Germinal center (tissue), 1 donor: ENCODE data around the gene MTHFS.
"Not testable (repeated sequence)": the region's sequence is repeated elsewhere in the genome, so short reads cannot be mapped to it uniquely, and the experiment has no call there.

Experiments used
- DNase-seq: peaks from one replicate; pipeline ENCODE4 v3.0.0; 2012; ENCODE audit warnings: mixed read lengths, low spot score

Gene MTHFS

DNA sequence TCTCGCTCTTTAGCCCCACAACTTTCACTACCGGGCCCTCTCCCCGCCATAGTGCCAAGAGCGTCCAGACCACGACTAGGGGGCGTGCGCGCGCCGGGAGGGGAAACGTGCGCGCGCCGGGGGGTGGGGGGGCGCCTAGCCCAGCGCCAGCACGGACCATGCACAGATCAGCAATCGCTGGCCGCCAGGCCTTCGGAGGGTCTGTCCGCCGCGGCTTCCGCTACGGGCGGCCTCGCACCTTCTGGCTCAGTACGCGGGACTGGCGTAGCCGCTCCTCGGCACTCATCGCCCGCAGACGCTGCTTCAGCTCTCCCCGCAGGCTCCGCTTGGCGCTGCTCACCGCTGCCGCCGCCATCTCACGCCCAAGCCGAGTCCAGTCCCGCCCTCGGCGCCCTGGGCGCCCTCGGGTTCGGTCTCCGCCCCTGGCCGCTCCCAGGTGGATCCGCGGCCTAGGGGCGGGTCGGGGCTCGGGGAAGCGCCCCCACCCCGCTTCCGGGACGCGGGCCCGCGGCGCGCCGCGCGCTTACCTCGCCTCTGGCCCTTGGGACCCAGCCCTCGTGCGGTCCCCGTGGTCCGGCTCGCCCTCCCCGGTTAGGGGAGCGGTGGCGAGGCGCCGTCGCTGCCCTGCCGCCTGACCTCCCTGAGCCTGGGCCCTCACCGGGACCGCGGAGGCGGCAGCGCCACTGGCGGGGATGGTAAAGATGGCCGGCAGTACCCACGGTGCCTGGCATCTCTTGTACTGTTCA, at the start of gene MTHFS:
TSS of gene MTHFS (minus strand) at position 381 of the 746 bp plus-strand sequence. CDS start at position 355, 26 bp downstream.
- peak; percentile 78 for DNase-seq

DNA sequence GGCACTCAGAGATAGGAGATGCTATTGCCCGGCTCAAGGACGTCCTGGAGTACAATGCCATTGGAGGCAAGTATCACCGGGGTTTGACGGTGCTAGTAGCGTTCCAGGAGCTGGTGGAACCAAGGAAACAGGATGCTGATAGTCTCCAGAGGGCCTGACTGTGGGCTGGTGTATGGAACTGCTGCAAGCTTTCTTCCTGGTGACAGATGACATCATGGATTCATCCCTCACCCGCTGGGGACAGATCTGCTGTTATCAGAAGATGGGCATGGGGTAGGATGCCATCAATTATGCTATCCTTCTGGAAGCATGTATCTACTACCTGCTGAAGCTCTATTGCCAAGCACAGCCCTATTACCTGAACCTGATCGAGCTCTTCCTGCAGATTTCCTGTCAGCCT, 47.8 kb upstream of the MTHFS start:
- no peak for DNase-seq

DNA sequence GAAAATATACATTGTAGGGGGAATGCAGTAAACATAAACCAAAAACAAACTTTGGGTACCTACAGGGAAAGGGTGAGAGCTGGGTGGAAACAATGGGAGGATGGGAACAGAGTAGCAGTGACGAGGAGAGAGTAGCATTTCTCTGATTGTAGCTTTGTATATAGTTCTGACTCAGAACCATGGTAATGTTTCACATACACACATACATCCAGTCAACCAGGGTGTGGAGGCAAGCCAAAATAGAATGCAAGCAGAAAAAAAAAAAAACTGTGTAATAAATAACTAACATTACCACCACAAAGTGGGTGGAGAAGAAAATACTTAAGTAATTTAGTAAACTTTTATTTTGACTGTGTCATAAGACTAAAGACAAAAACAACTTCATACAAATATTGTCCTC, 47.0 kb upstream of the MTHFS start:
- no peak for DNase-seq

DNA sequence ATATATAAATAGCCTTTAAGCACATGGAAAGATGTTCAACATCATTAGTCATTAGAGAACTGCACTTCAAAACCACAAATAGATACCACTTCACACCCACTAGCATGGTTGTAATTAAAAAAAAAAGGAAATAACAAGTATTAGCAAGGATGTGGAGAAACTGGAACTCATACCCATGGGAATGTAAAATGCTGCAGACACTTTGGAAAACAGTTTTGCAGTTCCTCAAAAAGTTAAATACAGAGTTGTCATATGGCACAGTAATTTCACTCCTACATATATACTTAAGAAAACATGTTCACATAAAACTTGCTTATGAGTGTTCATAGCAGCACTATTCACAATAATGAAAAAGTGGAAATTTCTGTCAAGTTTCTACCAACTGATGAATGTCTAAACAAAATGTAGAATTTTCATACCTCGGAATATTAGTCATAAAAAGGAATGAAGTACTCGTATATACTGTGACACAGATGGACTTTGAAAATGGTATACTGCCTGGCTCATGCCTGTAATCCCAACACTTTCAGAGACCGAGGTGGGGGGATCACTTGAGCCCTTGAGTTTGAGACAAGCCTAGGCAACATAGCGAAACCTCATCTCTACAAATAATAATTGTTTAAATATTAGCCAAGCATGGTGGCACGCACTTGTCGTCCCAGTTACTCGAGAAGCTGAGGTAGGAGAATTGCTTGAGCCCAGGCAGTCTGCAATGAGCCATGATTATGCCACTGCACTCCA, 46.1 kb upstream of the MTHFS start:
- no peak for DNase-seq

DNA sequence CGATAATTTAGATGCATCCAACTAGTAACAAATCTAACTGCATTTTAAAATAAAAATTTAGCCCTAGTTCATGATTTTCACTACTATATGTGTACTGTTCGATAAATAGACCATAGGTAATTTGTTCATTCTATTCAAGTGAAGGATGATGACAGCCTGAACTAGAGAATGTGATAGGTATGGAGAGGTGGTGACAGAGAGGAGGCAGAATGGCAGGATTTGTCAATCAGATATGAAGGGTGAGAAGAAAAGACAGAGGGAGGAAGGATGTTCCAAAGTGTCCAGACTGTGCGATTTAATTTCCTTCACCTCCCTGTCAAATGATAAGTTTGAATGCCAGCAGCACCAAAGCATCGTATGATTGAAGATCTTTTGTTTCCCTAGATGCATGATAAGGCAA, 42.6 kb upstream of the MTHFS start:
- DNase-seq: no peak

DNA sequence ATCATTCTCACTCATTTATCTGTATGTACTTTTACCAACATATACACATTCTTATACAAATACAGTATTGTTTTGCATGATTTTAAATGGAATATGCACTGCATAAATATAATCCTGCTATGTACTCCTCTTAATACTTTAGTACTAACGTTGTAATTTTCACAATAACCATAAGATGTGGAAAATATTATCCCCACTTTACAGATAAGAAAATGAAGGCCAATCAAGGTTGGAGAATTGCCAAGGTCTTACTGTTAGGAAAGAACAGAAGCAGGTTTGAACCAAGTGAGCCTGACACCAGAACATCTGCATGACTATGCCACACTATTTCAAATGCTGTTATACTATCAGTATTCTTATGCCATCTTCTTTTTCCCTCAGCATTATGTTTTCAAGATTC, 41.3 kb upstream of the MTHFS start:
- DNase-seq: no peak

DNA sequence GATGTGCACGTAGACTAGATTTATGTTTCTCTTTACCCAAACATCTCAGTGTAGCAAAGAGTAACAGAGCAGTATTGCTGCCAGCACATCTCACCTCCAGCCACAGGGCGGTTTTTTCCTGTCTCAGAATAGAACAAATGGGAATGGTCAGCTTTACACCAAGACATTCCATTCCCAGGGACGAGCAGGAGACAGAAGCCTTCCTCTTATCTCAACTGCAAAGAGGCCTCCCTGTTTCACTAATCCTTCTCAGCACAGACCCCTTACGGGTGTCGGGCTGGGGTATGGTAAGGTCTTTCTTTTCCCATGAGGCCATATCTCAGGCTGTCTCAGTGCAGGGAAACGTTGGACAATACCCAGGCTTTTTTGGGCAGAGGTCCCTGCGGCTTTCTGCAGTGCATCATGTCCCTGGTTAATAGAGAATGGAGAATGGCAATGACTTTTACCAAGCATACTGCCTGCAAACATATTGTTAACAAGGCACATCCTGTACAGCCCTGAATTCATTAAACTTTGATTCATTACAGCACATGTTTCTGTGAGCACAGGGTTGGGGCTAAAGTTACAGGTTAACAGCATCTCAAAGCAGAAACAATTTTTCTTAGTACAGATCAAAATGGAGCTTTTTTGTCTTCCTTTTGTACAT, 38.9 kb upstream of the MTHFS start:
- DNase-seq: not testable (repeated sequence)

DNA sequence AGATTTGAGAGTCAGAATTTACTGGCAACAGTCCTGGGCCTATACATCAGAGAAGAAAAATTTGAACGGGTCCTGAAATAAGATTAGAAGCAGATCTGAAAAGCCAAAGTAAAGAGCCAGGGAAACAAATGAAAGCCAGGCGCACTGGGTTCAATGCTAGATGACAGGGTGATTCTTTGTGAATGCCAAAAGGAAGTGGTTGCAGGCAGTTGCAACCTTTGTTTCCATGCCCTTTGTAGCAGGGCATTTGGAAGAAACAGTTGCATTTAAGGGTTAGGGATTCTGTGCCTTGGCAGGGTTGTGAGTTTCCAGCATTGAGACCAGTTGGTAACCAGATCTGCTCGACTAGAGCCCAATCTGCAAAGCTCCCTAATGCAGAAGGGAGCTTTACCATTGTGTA, 36.4 kb upstream of the MTHFS start:
- no peak for DNase-seq

DNA sequence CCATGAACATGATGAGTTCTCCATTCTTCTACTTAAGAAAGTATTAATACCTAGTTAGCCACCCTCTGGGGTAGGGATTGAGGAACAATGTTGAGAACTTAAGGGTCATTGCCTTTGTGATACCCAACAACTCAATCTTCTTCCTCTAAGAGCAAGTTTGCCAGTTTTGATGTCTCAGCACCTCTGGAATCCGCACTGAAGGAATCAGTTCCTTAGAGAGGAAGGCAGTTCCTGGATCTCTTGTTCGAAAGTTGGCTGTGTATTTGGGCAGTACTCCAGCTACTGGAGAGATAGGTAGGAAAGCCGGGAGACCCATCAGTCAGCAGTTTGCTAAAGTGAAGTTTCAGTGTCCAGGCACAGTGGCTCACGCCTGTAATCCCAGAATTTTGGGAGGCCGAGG, 35.6 kb upstream of the MTHFS start:
- no peak for DNase-seq

DNA sequence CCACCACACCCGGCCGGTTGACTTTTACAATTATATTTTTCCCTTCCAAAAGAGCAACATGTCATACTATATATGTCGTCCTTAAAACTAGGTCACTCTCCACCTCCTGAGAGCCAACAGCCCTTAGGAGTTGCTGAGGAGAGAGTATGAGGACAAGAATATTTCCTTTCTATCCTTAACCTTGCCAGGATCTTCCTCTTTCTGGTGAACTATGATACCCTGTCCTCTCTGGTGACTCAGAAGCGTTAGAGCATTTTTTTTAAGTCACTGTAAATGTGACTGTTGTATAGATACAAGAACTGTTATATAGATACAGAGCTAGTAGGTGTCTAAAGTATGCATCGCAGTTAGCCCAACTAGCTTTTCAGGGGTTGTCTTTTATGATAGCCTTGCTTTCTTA, 33.7 kb upstream of the MTHFS start:
- no peak for DNase-seq

DNA sequence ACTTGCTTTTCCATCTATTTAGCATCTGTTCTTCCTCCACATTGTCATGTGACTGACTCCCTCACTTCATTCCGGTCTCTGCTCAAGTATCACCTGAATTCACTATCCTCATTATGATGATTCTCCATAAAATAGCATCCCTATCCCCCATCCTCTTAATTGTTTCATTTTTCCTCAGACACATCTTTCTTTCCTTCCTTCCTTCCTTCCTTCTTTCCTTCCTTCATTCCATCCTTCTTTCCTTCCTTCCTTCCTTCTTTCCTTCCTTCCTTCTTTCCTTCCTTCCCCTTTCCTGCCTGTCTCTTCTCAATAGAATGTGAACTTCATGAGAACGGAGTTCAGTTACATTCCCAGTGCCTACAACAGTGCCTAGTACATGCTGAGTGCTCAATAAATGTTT, 32.6 kb upstream of the MTHFS start:
- no peak for DNase-seq

DNA sequence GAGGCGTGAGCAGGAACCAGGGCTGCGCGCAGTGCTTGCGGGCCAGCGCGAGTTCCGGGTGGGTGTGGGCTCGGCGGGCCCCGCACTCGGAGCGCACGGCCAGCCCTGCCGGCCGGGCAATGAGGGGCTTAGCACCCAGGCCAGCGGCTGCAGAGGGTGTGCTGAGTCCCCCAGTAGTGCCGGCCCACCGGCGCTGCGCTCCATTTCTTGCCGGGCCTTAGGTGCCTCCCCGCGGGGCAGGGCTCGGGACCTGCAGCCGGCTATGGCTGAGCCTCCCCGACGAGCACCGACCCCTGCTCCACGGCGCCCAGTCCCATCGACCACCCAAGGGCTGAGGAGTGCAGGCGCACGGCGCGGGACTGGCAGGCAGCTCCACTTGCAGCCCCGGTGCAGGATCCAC, 29.3 kb upstream of the MTHFS start:
- not testable (repeated sequence) for DNase-seq

DNA sequence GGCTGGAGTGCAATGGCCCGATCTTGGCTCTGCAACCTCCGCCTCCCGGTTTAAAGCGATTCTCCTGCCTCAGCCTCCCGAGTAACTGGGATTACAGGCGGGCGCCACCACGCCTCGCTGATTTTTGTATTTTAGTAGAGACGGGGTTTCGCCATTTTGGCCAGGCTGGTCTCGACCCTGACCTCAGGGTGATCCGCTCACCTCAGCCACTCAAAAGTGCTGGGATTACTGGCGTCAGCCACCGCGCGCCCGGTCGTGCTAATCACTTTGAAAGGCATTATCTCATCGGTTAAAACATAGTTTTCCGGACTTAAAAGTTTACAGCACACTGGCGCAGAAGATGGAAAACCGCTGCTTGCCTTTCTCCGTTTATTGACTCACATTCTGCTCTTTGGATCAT, 27.6 kb upstream of the MTHFS start:
- no peak for DNase-seq

DNA sequence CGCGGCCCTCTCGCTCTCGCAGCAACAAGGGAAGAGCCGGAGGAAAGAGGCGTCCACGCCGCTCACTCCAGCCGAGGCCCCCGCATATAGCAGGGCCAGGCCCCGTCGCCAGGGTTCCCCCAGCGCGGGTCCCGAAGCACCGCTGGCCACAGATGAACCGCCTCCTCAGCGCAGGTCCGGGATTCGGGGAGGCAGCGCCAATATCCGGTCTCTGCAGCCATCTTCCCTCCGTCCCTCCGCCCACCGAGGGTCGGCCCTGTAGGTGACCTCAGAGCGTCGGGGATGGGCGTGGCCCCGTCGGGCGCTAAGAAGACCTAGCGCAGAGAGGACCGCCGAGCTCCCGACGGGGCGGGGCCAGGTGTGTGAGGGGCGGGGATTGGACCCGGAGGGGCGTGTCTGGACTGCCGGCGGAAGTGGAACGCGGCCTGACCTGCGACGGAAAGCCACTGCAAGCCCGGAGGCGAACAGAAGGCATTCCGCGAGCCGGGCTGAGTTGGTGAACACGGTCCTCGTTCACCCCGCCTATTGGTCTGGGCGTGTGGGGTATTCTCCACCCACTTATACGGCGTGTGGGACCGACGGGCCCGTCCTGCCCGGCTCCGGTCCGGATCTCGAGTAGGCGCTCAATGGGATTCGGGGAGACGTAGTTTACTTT, 26.8 kb upstream of the MTHFS start:
- DNase-seq: peak; percentile 97

DNA sequence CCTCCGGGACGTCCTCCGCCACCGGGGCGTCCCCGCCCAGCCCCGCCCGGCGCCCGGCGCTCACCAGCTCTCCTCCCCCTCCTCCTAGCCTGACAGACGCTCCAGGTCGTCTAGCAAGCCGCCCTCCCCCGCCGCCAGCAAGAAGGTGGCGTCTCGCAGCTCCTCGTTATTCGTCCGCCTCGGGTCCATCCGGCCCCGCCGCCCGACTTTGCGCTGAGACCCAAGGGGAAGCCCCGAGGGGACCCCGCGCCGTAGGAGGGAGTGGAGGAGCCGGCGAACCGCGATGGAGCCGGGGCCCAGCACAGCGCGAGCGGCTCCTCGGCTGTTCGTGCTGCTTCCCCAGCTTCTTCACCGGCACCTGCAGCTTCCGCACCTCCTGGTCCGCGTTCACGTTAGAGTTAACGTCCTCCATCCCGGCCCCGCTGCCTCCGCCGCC, 26.3 kb upstream of the MTHFS start:
- DNase-seq: peak; percentile 71

DNA sequence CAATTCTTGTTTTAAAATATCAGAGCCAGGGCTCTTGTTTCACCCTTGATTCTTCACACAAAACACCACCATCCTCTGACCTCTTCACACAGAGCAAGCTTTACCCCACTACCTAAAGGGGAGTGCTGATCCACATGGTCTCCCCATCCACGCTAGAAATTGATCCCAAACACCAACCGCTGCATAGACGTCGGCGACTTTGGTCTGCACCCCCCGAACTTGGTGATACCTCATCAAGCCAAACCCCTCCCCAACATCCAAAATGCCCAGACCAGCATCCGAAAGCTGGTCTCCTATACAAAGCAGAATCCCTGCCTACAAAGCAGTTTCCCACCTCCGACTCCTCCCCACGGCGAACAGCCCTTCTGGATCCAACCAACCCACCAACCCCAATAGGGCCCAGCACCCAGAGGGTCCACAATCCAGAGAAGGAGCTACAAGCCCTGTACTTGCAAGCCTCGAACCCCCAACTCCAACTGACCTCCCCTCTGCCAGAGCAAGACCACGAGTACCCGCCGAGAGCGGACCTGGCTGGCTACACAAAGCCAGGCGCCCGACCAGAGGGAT, 25.8 kb upstream of the MTHFS start:
- no peak for DNase-seq

DNA sequence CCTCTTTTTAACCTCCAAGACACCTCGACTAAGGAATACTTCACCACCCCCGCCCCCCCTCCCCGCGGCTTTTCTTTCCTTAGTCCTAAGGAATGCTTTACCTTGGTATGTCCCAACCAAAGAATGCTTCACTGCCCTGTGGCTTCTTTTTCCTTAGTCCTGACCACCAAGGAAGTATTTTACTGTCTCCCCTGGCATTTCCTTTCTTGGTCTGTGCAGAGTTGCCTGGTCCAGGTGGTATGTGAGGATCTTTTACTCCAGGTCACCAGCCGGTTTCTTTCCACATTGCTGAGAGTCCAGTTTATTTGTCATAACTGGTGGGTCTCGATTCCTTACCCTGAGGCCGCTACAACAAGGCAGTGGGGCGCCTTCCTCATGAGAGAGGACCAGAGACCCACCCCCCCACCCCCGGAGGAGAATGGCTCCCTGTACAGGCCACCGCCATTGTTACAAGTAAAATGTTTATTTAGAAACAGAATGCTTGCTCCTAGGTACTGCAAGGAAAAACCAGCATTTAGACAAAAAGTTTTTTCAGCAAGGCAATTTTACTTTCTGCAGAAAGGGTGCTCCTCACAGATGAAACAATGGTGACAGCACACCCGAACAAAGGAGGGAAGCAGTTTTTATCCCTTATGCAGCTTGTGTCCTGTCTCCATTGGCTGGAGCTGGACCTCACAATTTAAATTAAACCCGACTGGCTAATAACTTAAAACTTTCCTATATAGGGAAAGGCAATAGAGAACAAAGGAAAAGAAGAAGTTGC, 23.1 kb upstream of the MTHFS start:
- DNase-seq: no peak

DNA sequence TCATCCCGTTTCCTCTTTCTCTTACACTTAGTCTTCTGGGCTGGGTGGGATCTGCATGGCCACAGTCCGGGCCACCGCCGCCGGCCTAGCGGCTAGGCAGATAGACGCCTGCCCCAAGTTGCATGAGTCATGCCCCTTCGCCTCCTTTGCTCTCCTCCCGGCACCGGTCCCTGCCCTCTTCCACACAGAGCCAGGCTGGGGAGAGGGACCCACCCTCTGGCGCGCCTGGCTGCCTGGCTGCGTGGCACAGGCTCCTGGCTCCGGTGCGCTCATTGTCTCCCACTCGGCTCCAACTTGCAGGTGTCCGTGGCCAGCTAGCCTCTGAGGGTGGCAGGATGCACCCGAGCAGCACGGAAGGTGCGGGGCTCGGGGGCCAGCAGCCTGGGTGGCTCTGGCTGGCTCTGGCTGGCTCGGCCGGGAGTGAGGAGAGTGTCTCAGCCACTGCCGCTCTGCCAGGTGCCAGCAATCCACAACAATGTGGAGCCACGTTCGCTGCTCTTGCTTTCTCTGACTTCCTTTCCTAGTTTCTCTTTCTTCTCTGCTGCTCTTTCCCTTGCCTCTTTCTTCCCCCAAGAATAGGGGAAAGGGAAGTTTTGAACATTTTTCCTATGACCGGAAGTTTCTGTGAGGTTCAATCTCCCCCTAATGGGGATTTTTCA, 22.4 kb upstream of the MTHFS start:
- DNase-seq: no peak

DNA sequence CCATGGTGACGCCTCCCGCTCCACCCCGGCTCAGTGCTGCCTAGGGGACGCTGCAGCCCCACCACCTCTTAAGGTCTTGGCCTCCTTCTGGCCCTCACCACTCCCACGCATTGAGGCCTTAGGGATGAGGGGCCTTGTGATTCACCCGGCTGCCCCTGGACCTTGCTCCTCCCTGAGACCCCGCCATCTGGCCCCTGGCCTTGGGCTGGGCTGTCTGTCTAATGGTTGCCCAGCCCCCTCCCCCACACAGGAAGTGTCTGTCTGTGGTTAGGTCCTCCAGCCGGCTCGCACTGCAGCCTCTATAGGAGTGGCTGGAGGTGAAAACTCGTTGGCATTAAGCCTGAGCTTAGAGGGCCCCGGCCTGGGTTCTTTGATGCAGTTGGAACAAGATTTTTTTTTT, 21.5 kb upstream of the MTHFS start:
- DNase-seq: no peak

DNA sequence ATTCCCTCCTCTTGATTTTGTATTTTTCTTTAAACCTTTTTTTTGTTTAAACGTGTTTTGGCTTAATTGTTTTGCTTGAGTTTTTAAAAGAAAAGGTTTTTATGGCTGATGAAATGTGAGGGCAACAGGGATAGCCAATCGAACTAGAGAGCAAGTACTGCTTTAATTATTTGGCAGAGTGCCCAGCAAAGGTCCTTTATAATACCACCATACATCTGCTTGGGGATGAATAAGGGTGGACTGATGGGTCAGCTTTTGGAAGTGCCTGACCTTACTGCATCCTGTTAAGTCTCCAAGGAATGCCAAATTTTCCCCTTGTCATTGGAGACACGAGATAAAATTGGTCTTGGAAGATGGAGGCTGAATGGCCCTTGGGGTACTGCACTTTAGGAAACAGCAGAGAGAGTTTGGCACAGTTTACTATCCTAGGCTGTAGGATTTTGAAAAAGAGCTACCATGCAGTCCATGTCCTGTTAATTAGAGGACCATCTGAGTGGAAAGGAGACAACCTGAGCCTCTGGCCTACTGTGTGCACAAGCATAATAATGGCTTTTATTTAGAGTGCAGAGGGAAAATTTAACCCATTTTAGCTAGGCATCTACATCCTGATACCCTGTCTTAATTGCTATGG, 19.8 kb upstream of the MTHFS start:
- no peak for DNase-seq
